K562 (cell line): Measurements from ENCODE around the gene GRIN2A. TPM values are rescaled to one million over a fixed set of nuclear protein-coding genes. Genes with fewer than 3 reads are reported as not detected.

ENCODE experiments used
- ARID1B ChIP-seq: fragments of 450-650 bp; IDR thresholded peaks from 2 replicates; pipeline ENCODE4 v1.6.1; 2016; ENCODE audit warnings: antibody characterized with exemption, mild to moderate bottlenecking, inconsistent platforms
- ARID2 ChIP-seq: fragments of 450-650 bp; IDR thresholded peaks from 2 replicates; pipeline ENCODE4 v1.6.1; 2017; ENCODE audit warnings: antibody characterized with exemption, mild to moderate bottlenecking
- ATF3 ChIP-seq, 2 experiments: fragments of 450-650 bp in 1 of 2; sonication (generic) in 1 of 2; formaldehyde crosslinking in 1 of 2; IDR thresholded peaks in 1 of 2; conservative IDR thresholded peaks in 1 of 2; 2 replicates each; pipeline versions ENCODE4 v1.6.1 to v1.8.1; 2016 to 2023; ENCODE audit warnings: mild to moderate bottlenecking in 2 of 2, moderate library complexity in 2 of 2, inconsistent platforms in 1 of 2, missing genetic modification reagents in 1 of 2
- BRF1 ChIP-seq: IDR thresholded peaks from 3 replicates; pipeline ENCODE4 v1.6.1; 2011; ENCODE audit warnings: borderline replicate concordance, mild to moderate bottlenecking; ENCODE audit not compliant: insufficient read length; ENCODE audit errors: extremely low read depth
- C11orf30 ChIP-seq: fragments of 450-650 bp; IDR thresholded peaks from 2 replicates; pipeline ENCODE4 v1.6.1; 2016; ENCODE audit warnings: low read depth, mild to moderate bottlenecking
- DMBX1 ChIP-seq: fragments of 250-450 bp; sonication (Bioruptor Pico); IDR thresholded peaks from 2 replicates; pipeline ENCODE4 v1.8.0; 2022; ENCODE audit warnings: inconsistent platforms, mild to moderate bottlenecking, moderate library complexity, borderline replicate concordance
- ERF ChIP-seq: fragments of 450-650 bp; formaldehyde crosslinking; IDR thresholded peaks from 2 replicates; pipeline ENCODE4 v1.4.0; 2020; ENCODE audit warnings: mild to moderate bottlenecking, mixed read lengths
- GABPA ChIP-seq: fragments of 200-800 bp; sonication (Bioruptor generic); conservative IDR thresholded peaks from 2 replicates; pipeline ENCODE4 v1.6.1; 2016; ENCODE audit warnings: low read depth, missing genetic modification characterization, missing compliant biosample characterization
- GABPB1 ChIP-seq: sonication (generic); formaldehyde crosslinking; IDR thresholded peaks from 2 replicates; pipeline ENCODE4 v1.8.0; 2022; ENCODE audit warnings: mild to moderate bottlenecking, missing genetic modification reagents
- HDGF ChIP-seq: fragments of 450-650 bp; IDR thresholded peaks from 2 replicates; pipeline ENCODE4 v1.6.1; 2016
- HNRNPUL1 ChIP-seq: fragments of 200-400 bp; formaldehyde crosslinking; IDR thresholded peaks from 2 replicates; pipeline ENCODE4 v1.6.1; 2017; ENCODE audit warnings: low read length
- KDM1A ChIP-seq, 2 experiments: fragments of 450-650 bp; IDR thresholded peaks; 2 replicates each; pipeline ENCODE4 v1.6.1; 2016; ENCODE audit warnings: mild to moderate bottlenecking in 2 of 2
- MEIS2 ChIP-seq: fragments of 450-650 bp; IDR thresholded peaks from 2 replicates; pipeline ENCODE4 v1.6.1; 2014; ENCODE audit warnings: mild to moderate bottlenecking; ENCODE audit not compliant: partially characterized antibody
- MTA1 ChIP-seq: fragments of 450-650 bp; IDR thresholded peaks from 2 replicates; pipeline ENCODE4 v1.6.1; 2017; ENCODE audit warnings: borderline replicate concordance
- NCOA6 ChIP-seq: fragments of 450-650 bp; IDR thresholded peaks from 2 replicates; pipeline ENCODE4 v1.6.1; 2017; ENCODE audit warnings: mild to moderate bottlenecking
- NFE2 ChIP-seq: IDR thresholded peaks from 2 replicates; pipeline ENCODE4 v1.6.1; 2014; ENCODE audit warnings: antibody characterized with exemption, low read depth
- NR2F6 ChIP-seq: fragments of 450-650 bp; formaldehyde crosslinking; IDR thresholded peaks from 2 replicates; pipeline ENCODE4 v1.4.0; 2020; ENCODE audit warnings: mild to moderate bottlenecking
- RCOR1 ChIP-seq, 2 experiments: IDR thresholded peaks; 2 replicates each; pipeline ENCODE4 v1.6.1; 2012; ENCODE audit warnings: low read depth in 2 of 2, low read length in 2 of 2, borderline replicate concordance in 1 of 2, improper control_type of control experiment in 1 of 2
- XRCC4 ChIP-seq: IDR thresholded peaks from one replicate; pipeline ENCODE4 v1.6.1; 2011; ENCODE audit not compliant: insufficient read depth, insufficient read length; ENCODE audit errors: extremely low read depth
- ZFX ChIP-seq: sonication (generic); formaldehyde crosslinking; IDR thresholded peaks from 2 replicates; pipeline ENCODE4 v1.8.0; 2022; ENCODE audit warnings: mild to moderate bottlenecking, missing genetic modification reagents, moderate library complexity
- ZNF316 ChIP-seq: fragments of 450-650 bp; IDR thresholded peaks from 2 replicates; pipeline ENCODE4 v1.6.1; 2016
- ZNF592 ChIP-seq: fragments of 450-650 bp; IDR thresholded peaks from 2 replicates; pipeline ENCODE4 v1.6.1; 2017; ENCODE audit warnings: antibody characterized with exemption, mild to moderate bottlenecking
- ZNF79 ChIP-seq: fragments of 250-450 bp; sonication (Bioruptor Pico); IDR thresholded peaks from 2 replicates; pipeline ENCODE4 v1.4.0; 2020; ENCODE audit warnings: low read depth, mild to moderate bottlenecking, moderate library complexity
- polyA plus RNA-seq, 8 experiments: library from polyadenylated mRNA; depleted of rRNA in 4 of 8; stranded (reverse) in 5 of 8; unstranded in 3 of 8; fragments of >200 nt; fragmentation: Nextera tagmentation in 2 of 8; fragmentation: Illumina TruSeq in 1 of 8; extraction: Ambion mirVana in 2 of 8; extraction: Trizol in 1 of 8; gene quantifications; 2 replicates each; pipeline versions ENCODE4 v1.2.1 to v1.2.3, GENCODE V29; 2011 to 2014; ENCODE audit warnings: inconsistent platforms in 1 of 8, missing spikeins in 1 of 8
- total RNA-seq, 7 experiments: library from RNA; depleted of rRNA in 6 of 7; stranded (reverse); fragments of >200 nt in 6 of 7; fragmentation: Illumina TruSeq in 2 of 7; extraction: Trizol in 2 of 7; gene quantifications; 2 replicates each; pipeline versions ENCODE4 v1.2.1 to v1.2.3, GENCODE V29; 2011 to 2021; ENCODE audit warnings: low replicate concordance in 1 of 7
- TF ChIP-seq, protein P1 (sequence below): sonication (generic); formaldehyde crosslinking; IDR thresholded peaks from 2 replicates; pipeline ENCODE4 v1.8.0; 2023; ENCODE audit warnings: mild to moderate bottlenecking, missing genetic modification reagents
- TF ChIP-seq, protein P2 (sequence below): IDR thresholded peaks from 2 replicates; pipeline ENCODE4 v1.6.1; 2011; ENCODE audit not compliant: insufficient read length; ENCODE audit errors: extremely low read depth

GRIN2A gene
- total and polyA plus RNA-seq, 9 of the 15 experiments (the other 6 are each of a cell fraction or from before 2014, with no cell fraction given): not detected

GRCh38 chr16:9787717-9788116, 394.5 kb downstream of the GRIN2A start (continued):
- TF ChIP-seq ZFX (CRISPR knock-in tag): no peak
- TF ChIP-seq XRCC4: no peak
- TF ChIP-seq ARID2: no peak
- peak; percentile 74 for TF ChIP-seq ZNF316
- no peak for TF ChIP-seq ERF (CRISPR knock-in tag)
- TF ChIP-seq C11orf30: peak; percentile 77
- no peak for TF ChIP-seq NR2F6 (CRISPR knock-in tag)
- TF ChIP-seq HNRNPUL1: no peak
- TF ChIP-seq HDGF: no peak
- no peak for TF ChIP-seq GABPB1 (CRISPR knock-in tag)
- TF ChIP-seq, protein P1, sequence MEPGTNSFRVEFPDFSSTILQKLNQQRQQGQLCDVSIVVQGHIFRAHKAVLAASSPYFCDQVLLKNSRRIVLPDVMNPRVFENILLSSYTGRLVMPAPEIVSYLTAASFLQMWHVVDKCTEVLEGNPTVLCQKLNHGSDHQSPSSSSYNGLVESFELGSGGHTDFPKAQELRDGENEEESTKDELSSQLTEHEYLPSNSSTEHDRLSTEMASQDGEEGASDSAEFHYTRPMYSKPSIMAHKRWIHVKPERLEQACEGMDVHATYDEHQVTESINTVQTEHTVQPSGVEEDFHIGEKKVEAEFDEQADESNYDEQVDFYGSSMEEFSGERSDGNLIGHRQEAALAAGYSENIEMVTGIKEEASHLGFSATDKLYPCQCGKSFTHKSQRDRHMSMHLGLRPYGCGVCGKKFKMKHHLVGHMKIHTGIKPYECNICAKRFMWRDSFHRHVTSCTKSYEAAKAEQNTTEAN (CRISPR knock-in tag): no peak
- TF ChIP-seq MEIS2: no peak
- TF ChIP-seq ZNF592: no peak
- TF ChIP-seq MTA1: no peak
- TF ChIP-seq RCOR1 (IDR thresholded peaks at IDR 0.05; ENCODE audit: borderline replicate concordance in 1 of 2, low read depth in 2 of 2, low read length in 2 of 2): peak in 1 of 2 experiments; percentile 49; a peak in 1 of 4 replicates
- TF ChIP-seq NFE2: peak; percentile 85
- TF ChIP-seq BRF1: no peak
- TF ChIP-seq, protein P2, sequence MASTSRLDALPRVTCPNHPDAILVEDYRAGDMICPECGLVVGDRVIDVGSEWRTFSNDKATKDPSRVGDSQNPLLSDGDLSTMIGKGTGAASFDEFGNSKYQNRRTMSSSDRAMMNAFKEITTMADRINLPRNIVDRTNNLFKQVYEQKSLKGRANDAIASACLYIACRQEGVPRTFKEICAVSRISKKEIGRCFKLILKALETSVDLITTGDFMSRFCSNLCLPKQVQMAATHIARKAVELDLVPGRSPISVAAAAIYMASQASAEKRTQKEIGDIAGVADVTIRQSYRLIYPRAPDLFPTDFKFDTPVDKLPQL: no peak
- no peak for TF ChIP-seq KDM1A (IDR thresholded peaks at IDR 0.05)
- peak; percentile 39; the same call in 1 of the 2 replicates for TF ChIP-seq ARID1B
- no peak for TF ChIP-seq ZNF79
- TF ChIP-seq NCOA6: no peak
- TF ChIP-seq GABPA (tag): no peak
- peak; percentile 80 for TF ChIP-seq ATF3 (IDR thresholded peaks at IDR 0.05)
- no peak for TF ChIP-seq ATF3 (CRISPR knock-in tag; conservative IDR thresholded peaks at IDR 0.05)
- TF ChIP-seq DMBX1 (CRISPR knock-in tag): no peak
- TF ChIP-seq, all 486 proteins: peak for 18
